Thoracic aorta (tissue), 2 donors: ENCODE data around the gene PTPN11. TPM values are rescaled to one million over a fixed set of nuclear protein-coding genes. Genes with fewer than 3 reads are reported as not detected.

Source experiments
- ATAC-seq: fragments of 150-250 bp; one replicate; pipeline ENCODE4 v1.8.0; 2017; ENCODE audit warnings: low read depth; ENCODE audit not compliant: insufficient number of reproducible peaks, low FRiP score
- DNase-seq: peaks from one replicate; pipeline ENCODE4 v3.0.0-alpha.2; 2020; ENCODE audit warnings: low spot score
- H3K27ac ChIP-seq, 2 donors: fragments of 200-600 bp; sonication (generic); 1 replicate in 1 of 2; 2 replicates in 1 of 2; pipeline ENCODE4 v1.5.1; 2016; ENCODE audit warnings: mild to moderate bottlenecking in 2 of 2, moderate library complexity in 2 of 2
- H3K27me3 ChIP-seq: fragments of 200-600 bp; sonication (generic); replicated peaks from 2 replicates; pipeline ENCODE4 v1.6.0; 2016; ENCODE audit warnings: mild to moderate bottlenecking; ENCODE audit not compliant: insufficient read depth
- H3K36me3 ChIP-seq: fragments of 200-600 bp; sonication (generic); one replicate; pipeline ENCODE4 v1.5.1; 2016
- H3K4me1 ChIP-seq, 2 donors: fragments of 200-600 bp; sonication (generic); 1 replicate in 1 of 2; 2 replicates in 1 of 2; pipeline versions ENCODE4 v1.5.1 to v1.6.0; 2016; ENCODE audit warnings: low read depth in 2 of 2, mild to moderate bottlenecking in 1 of 2; ENCODE audit not compliant: control insufficient read depth in 1 of 2
- H3K4me3 ChIP-seq: fragments of 200-600 bp; sonication (generic); 2 replicates; pipeline ENCODE4 v1.5.1; 2016; ENCODE audit warnings: mild to moderate bottlenecking
- H3K9me3 ChIP-seq: fragments of 200-600 bp; sonication (generic); 2 replicates; pipeline ENCODE4 v1.5.1; 2016
- total RNA-seq, 2 donors: library from RNA; depleted of rRNA; stranded (reverse); fragments of >200 nt; gene quantifications; one replicate each; pipeline versions ENCODE4 v1.1.0 to v1.2.3, GENCODE V29; 2016
- TF ChIP-seq, protein P1 (sequence below): fragments of 200-600 bp; sonication (generic); IDR thresholded peaks from one replicate; pipeline ENCODE4 v1.5.1; 2019; ENCODE audit warnings: antibody characterized with exemption

The PTPN11 gene
- 100 to 1,000 TPM in 1 of 2 donors, 10 to 100 TPM in 1; 98.6 to 126 TPM for total RNA-seq

DNA sequence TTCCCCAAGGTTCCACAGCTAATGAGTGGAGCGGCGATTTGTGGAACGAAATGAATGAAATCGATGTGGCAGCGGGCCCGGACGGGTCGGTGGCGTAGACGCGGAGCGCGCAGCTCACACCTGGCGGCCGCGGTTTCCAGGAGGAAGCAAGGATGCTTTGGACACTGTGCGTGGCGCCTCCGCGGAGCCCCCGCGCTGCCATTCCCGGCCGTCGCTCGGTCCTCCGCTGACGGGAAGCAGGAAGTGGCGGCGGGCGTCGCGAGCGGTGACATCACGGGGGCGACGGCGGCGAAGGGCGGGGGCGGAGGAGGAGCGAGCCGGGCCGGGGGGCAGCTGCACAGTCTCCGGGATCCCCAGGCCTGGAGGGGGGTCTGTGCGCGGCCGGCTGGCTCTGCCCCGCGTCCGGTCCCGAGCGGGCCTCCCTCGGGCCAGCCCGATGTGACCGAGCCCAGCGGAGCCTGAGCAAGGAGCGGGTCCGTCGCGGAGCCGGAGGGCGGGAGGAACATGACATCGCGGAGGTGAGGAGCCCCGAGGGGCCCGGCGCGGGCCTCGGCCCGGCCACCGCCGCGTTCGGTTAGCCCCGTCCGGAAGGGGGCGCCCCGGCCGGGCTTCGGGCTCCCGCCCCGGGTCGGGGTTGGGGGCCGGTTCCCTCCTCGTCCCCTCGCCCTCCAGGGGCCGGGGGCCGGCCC lies at the start of gene PTPN11:
Gene PTPN11 (plus strand): TSS at position 340 of the 689 bp plus-strand sequence. CDS start 165 bp downstream, at position 505.
- peak within 1 kb of the TSS; percentile 90 for H3K4me3 ChIP-seq
- TF ChIP-seq, protein P1, sequence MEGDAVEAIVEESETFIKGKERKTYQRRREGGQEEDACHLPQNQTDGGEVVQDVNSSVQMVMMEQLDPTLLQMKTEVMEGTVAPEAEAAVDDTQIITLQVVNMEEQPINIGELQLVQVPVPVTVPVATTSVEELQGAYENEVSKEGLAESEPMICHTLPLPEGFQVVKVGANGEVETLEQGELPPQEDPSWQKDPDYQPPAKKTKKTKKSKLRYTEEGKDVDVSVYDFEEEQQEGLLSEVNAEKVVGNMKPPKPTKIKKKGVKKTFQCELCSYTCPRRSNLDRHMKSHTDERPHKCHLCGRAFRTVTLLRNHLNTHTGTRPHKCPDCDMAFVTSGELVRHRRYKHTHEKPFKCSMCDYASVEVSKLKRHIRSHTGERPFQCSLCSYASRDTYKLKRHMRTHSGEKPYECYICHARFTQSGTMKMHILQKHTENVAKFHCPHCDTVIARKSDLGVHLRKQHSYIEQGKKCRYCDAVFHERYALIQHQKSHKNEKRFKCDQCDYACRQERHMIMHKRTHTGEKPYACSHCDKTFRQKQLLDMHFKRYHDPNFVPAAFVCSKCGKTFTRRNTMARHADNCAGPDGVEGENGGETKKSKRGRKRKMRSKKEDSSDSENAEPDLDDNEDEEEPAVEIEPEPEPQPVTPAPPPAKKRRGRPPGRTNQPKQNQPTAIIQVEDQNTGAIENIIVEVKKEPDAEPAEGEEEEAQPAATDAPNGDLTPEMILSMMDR = no peak
- no peaks in the 10 kb centered on the region for H3K9me3 ChIP-seq
- H3K36me3 ChIP-seq = no peaks in the 10 kb centered on the region
- DNase-seq (peak; percentile 47), ATAC-seq (peak; percentile 79)
- no peaks in the 10 kb centered on the region for H3K27me3 ChIP-seq
- H3K4me1 ChIP-seq = peaks cover 27 to 51% of the 10 kb centered on the region in 2 donors
- H3K27ac ChIP-seq = peak within 1 kb of the TSS; percentile 100

DNA sequence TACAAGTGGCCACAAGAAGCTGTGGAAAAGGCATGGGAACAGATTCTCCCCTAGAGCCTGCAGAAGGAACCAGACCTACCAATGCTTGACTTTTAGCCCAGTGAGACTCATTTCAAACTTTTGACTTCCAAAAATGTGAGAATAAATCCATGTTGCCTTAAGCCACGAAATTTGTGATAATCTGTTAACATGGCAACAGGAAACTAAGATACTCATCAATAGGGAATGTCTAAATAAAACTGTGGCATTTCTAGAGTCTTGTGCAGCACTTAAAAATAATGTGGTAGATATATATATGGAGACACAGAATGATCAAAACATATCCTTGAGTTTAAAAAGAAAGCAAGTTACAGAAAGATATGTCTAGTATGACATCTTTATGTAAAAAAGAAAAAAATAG lies 48.5 kb upstream of the PTPN11 start:
- no peak for DNase-seq
- Histone ChIP-seq H3K36me3 (no peaks in the 10 kb centered on the region), H3K27me3 (no peaks in the 10 kb centered on the region), H3K9me3 (no peaks in the 10 kb centered on the region), H3K27ac (no peak overlapping the region), H3K4me1 (peaks cover 0 to 12% of the 10 kb centered on the region in 2 donors), H3K4me3 (no peak overlapping the region)
- TF ChIP-seq, protein P1 = no peak
- ATAC-seq = no peak

DNA sequence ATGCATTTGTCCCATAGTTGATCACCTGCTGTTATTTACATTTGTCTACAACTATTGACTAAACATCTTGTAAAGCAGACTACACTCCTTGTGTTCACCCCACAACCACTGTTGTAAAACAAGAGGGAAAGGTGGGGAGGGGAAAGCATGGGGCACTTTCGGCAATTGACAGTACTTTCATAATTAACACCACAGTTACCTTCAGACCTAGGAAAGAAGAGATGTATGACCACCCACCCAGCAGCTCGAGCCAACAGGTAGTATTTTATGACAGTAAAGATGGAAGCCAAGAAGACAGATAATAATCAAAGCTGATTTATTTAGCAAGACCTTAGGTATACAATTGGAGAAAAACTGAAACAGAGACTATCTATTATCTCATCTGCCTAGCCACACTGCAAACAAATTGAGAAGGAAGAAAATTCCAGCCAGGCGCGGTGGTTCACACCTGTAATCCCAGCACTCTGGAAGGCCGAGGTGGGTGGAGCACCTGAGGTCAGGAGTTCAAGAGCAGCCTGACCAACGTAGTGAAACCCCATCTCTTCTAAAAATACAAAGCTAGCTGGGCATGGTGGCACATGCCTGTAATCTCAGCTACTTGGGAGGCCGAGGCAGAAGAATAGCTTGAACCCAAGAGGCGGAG lies 47.8 kb upstream of the PTPN11 start:
- Histone ChIP-seq H3K9me3 (no peaks in the 10 kb centered on the region), H3K4me3 (no peak overlapping the region), H3K27ac (no peak overlapping the region), H3K27me3 (no peaks in the 10 kb centered on the region), H3K36me3 (no peaks in the 10 kb centered on the region), H3K4me1 (peaks cover 0 to 12% of the 10 kb centered on the region in 2 donors)
- DNase-seq (no peak), ATAC-seq (no peak)
- TF ChIP-seq, protein P1 = no peak

DNA sequence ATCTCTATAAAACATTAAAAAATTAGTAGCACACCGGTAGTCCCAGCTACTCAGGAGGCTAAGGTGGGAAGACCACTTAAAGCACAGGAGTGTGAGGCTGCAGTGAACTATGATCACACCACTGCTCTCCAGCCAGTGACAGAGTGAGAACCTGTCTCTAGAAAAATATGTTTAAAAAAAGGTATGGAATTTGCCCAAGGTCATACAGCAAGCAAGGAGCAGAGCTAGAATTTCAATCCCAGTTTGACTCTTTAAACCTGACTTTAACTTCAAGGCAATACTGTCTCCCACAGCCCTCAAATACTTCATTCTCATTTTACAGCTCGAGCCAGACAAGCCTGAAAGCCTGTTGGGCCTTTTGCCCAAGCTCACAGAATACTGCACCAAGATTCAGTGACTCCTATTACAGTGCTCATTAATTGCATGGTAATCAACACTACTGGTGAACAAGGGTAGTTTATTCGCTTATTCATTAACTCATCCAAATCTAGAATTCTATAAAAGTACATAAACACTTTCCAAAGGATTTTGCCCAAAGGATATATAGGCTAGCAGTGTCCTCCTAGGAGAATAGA lies 44.5 kb upstream of the PTPN11 start:
- TF ChIP-seq, protein P1 = no peak
- Histone ChIP-seq H3K27me3 (no peaks in the 10 kb centered on the region), H3K27ac (no peak overlapping the region), H3K36me3 (no peaks in the 10 kb centered on the region), H3K4me1 (peaks cover 0 to 9% of the 10 kb centered on the region in 2 donors), H3K4me3 (no peak overlapping the region), H3K9me3 (no peaks in the 10 kb centered on the region)
- no peak for ATAC-seq
- no peak for DNase-seq

DNA sequence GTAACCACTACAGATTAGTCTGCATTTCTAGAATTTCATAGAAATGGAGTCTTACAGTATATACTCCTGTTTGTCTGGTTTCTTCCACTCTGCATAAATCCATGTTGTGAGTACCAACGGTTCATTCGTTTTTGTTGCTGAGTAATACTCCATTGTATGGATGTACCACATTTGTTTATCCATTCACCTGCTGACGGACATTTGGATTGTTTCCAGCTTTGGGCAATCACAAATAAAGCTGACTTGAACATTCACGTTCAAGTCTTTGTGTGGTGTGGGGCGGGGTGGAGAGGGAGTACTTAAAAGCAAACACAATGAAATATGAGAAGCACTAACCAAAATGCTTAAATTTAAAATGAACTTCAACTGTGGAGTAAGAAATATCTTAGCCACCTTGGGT lies 43.6 kb upstream of the PTPN11 start:
- no peaks in the 10 kb centered on the region for H3K9me3 ChIP-seq
- no peak overlapping the region for H3K4me3 ChIP-seq
- H3K27ac ChIP-seq = no peak overlapping the region
- DNase-seq (no peak), ATAC-seq (no peak)
- TF ChIP-seq, protein P1 = no peak
- no peaks in the 10 kb centered on the region for H3K27me3 ChIP-seq
- no peaks in the 10 kb centered on the region for H3K36me3 ChIP-seq
- peaks cover 0 to 5% of the 10 kb centered on the region in 2 donors for H3K4me1 ChIP-seq
